Nephron (organoid): Measurements from ENCODE around the gene NOVA2.

Experiments used
- H3K27ac Mint-ChIP-seq, 3 experiments: 2 replicates each; pipeline ENCODE4 v1.8.0; 2020; ENCODE audit warnings: mixed read lengths in 3 of 3, mild to moderate bottlenecking in 2 of 3, moderate library complexity in 1 of 3
- H3K27me3 Mint-ChIP-seq: 2 replicates; pipeline ENCODE4 v1.8.0; 2021; ENCODE audit warnings: low read depth, mild to moderate bottlenecking, moderate library complexity, mixed read lengths
- H3K36me3 Mint-ChIP-seq: 2 replicates; pipeline ENCODE4 v1.8.0; 2020; ENCODE audit warnings: low read depth, mixed read lengths
- H3K4me1 Mint-ChIP-seq: 2 replicates; pipeline ENCODE4 v1.8.0; 2020; ENCODE audit warnings: mixed read lengths
- H3K4me3 Mint-ChIP-seq, 3 experiments: 2 replicates each; pipeline ENCODE4 v1.8.0; 2020; ENCODE audit warnings: mild to moderate bottlenecking in 3 of 3, mixed read lengths in 3 of 3, moderate library complexity in 2 of 3
- H3K9me3 Mint-ChIP-seq: 2 replicates; pipeline ENCODE4 v1.8.0; 2020; ENCODE audit warnings: mixed read lengths
- CTCF ChIP-seq, 3 experiments: fragments of 200-600 bp; sonication (generic); IDR thresholded peaks; one replicate each; pipeline ENCODE4 v1.5.0; 2021; ENCODE audit warnings: antibody characterized with exemption in 3 of 3; ENCODE audit not compliant: unreplicated experiment in 3 of 3

NOVA2 gene

DNA sequence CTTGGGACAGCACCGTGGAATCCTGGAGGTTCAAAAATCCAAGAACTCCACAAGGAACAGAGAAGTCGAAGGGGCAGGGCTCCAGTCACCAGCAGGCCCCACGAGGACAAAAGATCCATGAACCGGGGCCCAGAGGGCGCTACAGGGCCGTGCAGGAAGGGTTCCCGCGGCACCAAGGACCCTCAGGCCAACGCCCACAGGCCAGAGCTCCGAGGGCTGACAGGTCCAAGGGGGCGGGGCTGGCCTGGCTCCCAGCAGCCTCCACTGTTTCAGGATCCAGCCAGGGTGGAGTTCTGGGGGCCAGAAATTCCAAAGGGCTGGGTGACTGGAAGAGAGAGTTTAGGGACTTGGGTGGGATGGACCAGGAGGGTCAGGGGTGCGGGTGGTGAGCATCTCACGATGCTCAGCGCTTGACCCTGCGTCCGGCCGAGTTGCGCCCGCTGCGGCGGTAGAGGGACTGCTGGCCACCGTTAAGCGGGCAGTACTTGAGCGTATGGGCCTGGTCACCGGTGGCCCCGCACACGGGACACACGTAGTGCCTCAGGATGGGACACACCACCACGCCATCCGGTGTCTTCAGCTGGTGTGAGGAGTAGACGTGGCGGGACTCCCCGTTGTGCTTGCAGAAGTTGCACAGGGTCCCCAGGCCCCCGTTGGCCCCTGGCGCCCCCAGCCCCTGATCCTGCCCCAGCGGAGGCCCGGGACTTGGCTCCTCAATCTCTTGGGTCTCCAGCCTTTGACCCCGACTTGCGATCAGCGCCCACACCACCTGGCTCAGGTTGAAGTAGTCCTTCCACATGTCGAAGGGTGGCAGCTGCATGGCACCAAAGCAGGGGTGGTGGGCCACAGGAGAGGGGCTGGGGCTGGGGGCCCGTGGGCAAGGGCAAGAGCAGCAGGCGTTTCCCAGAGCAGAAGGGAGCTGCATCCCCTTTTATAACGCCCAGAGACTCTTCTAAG is 59.5 kb downstream of the NOVA2 start, which contains the start of gene NANOS2:
Gene NANOS2 (minus strand): TSS at position 905 of the 957 bp plus-strand sequence. CDS start 85 bp downstream, at position 820.
- Mint-ChIP-seq H3K4me3 (no peak within 1 kb of the TSS), H3K27me3 (peaks cover 26% of the 10 kb centered on the region), H3K9me3 (no peaks in the 10 kb centered on the region), H3K36me3 (no peaks in the 10 kb centered on the region), H3K27ac (no peak within 1 kb of the TSS), H3K4me1 (no peaks in the 10 kb centered on the region)
- TF ChIP-seq CTCF (IDR thresholded peaks at IDR 0.05; ENCODE audit: unreplicated experiment in 3 of 3): no peak

DNA sequence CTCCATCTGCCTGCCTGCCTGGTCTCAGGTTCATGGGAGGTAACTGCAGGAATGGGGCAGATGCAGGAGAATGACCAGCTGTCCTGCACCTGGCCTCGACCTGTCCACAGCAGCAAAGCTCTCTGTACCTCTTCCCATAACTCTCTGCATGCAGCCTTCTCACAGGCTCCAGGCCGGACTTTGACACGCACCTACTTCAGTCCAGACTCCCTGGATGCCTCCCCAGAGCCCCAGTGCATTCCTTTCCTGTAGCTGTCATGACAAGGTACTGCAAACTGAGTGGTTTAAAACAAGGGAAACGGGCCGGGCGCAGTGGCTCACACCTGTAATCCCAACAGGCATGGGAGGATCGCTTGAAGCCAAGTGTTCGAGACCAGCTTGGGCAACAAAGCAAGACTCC is 62.4 kb downstream of the NOVA2 start:
- Mint-ChIP-seq H3K27ac (no peak overlapping the region), H3K27me3 (peaks cover 11% of the 10 kb centered on the region), H3K9me3 (no peaks in the 10 kb centered on the region), H3K4me1 (no peaks in the 10 kb centered on the region), H3K4me3 (no peak overlapping the region), H3K36me3 (no peaks in the 10 kb centered on the region)
- TF ChIP-seq CTCF (IDR thresholded peaks at IDR 0.05; ENCODE audit: unreplicated experiment in 3 of 3): no peak

GRCh38 chr19:45908956-45909355 is 64.7 kb downstream of the NOVA2 start:
- Mint-ChIP-seq H3K4me3 (no peak overlapping the region), H3K9me3 (no peaks in the 10 kb centered on the region), H3K27ac (no peak overlapping the region), H3K27me3 (peaks cover 9% of the 10 kb centered on the region), H3K36me3 (no peaks in the 10 kb centered on the region), H3K4me1 (no peaks in the 10 kb centered on the region)
- no peak for TF ChIP-seq CTCF (IDR thresholded peaks at IDR 0.05; ENCODE audit: unreplicated experiment in 3 of 3)

- TF ChIP-seq CTCF (IDR thresholded peaks at IDR 0.05; ENCODE audit: unreplicated experiment in 3 of 3): no peak
- Mint-ChIP-seq H3K27ac (no peak overlapping the region), H3K4me1 (no peaks in the 10 kb centered on the region), H3K27me3 (peaks cover 13% of the 10 kb centered on the region), H3K4me3 (no peak overlapping the region), H3K9me3 (no peaks in the 10 kb centered on the region), H3K36me3 (no peaks in the 10 kb centered on the region)
Measured at GRCh38 chr19:45906221-45906620, 67.4 kb downstream of the NOVA2 start.

DNA sequence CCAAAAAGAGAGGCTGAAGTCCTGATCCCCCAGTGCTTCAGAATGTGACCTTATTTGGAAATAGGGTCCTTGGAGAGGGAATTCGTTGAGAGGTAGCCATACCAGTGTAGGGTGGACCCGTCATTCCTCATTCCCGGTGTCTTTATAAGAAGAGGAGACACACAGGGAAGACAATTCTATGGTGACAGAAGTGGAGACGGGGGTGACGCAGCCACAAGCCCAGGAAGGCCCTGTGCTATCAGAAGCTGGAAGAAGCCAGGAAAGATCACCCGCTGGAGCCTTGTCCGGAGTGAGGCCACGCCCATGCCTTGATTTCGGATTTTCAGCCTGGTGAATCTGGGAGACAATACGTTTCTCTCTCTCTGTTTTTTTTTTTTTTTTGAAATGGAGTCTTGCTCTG is 68.7 kb downstream of the NOVA2 start:
- Mint-ChIP-seq H3K4me1 (peaks cover 5% of the 10 kb centered on the region), H3K4me3 (peak overlapping the region in 1 of 3 experiments; percentile 43), H3K9me3 (no peaks in the 10 kb centered on the region), H3K27me3 (peaks cover 18% of the 10 kb centered on the region), H3K36me3 (peaks cover 10% of the 10 kb centered on the region), H3K27ac (no peak overlapping the region)
- no peak for TF ChIP-seq CTCF (IDR thresholded peaks at IDR 0.05; ENCODE audit: unreplicated experiment in 3 of 3)
